GM06990 (cell line): ENCODE measurements around the gene POU5F2.

Experiments used
- DNase-seq: peaks from one replicate; pipeline ENCODE4 v3.0.0-alpha.2; 2011; ENCODE audit not compliant: insufficient read length; ENCODE audit errors: extremely low read depth
- H3K27me3 ChIP-seq: replicated peaks from 2 replicates; pipeline ENCODE4 v1.6.0; 2011; ENCODE audit warnings: low read length; ENCODE audit not compliant: control insufficient read depth, insufficient read depth
- H3K36me3 ChIP-seq: 2 replicates; pipeline ENCODE4 v1.5.1; 2011; ENCODE audit warnings: low read length; ENCODE audit not compliant: control insufficient read depth, insufficient read depth
- H3K4me3 ChIP-seq: replicated peaks from 2 replicates; pipeline ENCODE4 v1.5.1; 2011; ENCODE audit warnings: low read depth, mild to moderate bottlenecking, control low read depth, low read length
- TF ChIP-seq, protein P1 (sequence below): IDR thresholded peaks from 2 replicates; pipeline ENCODE4 v1.5.1; 2011; ENCODE audit warnings: low read length, control low read depth, mild to moderate bottlenecking, inconsistent platforms; ENCODE audit not compliant: insufficient read depth, poor library complexity, severe bottlenecking

Gene POU5F2

DNA sequence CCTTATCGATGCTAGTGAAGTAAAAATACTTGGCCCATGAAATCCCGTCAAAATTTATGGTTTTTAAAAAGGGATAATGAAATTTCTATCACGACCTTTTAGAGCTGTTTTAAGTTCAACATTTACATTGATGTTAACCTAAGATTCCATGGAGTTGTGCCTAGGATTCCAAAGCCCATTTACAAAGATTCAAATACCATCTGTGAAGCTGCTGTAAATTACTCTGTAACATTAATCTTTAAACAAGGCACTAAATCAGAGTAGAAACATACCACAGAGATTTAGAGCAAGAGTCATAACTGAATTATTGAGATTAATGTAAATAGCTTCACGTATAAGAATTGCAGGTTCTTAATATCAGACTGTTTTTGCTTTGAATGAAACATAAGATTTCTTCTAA is 17.7 kb downstream of the POU5F2 start:
- Histone ChIP-seq H3K4me3 (no peak overlapping the region), H3K27me3 (no peaks in the 10 kb centered on the region), H3K36me3 (no peaks in the 10 kb centered on the region)
- TF ChIP-seq, protein P1, sequence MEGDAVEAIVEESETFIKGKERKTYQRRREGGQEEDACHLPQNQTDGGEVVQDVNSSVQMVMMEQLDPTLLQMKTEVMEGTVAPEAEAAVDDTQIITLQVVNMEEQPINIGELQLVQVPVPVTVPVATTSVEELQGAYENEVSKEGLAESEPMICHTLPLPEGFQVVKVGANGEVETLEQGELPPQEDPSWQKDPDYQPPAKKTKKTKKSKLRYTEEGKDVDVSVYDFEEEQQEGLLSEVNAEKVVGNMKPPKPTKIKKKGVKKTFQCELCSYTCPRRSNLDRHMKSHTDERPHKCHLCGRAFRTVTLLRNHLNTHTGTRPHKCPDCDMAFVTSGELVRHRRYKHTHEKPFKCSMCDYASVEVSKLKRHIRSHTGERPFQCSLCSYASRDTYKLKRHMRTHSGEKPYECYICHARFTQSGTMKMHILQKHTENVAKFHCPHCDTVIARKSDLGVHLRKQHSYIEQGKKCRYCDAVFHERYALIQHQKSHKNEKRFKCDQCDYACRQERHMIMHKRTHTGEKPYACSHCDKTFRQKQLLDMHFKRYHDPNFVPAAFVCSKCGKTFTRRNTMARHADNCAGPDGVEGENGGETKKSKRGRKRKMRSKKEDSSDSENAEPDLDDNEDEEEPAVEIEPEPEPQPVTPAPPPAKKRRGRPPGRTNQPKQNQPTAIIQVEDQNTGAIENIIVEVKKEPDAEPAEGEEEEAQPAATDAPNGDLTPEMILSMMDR: no peak
- DNase-seq: no peak

DNA sequence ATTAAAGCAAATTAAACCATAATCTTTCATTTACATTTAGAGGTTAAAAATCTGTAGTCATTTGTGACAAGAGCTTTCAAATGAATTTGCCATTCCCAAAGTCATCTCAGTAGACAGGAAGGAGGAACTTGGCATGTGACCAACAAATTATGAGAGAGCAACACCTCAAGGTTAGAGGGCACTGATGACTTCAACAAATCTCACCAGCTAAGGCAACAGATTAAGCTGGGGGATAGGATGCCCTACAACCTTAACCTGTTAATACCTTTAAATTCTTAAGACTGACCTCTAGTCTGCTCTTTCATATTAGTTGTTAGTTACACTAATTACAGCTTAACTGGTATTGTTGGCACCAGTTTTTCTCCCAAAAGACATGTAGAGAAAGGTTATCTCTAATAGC is 18.4 kb downstream of the POU5F2 start:
- H3K36me3 ChIP-seq: no peaks in the 10 kb centered on the region
- no peak for DNase-seq
- no peaks in the 10 kb centered on the region for H3K27me3 ChIP-seq
- TF ChIP-seq, protein P1: no peak
- H3K4me3 ChIP-seq: no peak overlapping the region

DNA sequence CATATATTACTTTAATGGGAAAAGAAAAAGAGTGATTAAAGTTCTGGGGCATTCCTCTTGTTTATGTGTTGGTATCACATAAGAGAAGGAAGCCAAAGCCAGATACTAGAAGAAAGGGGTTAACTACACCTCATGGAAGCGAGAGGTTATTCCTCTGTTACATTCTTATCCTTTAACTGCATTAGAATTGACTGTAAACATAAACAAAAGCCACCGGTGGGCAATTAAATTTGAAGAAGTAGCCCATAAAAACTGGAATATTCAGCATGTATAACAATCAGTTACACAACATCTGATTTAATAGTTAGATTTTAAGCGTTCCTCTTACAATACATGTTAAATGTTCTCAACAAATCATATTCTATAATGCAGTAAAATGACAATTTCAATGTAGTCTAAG is 18.8 kb downstream of the POU5F2 start:
- Histone ChIP-seq H3K27me3 (no peaks in the 10 kb centered on the region), H3K4me3 (no peak overlapping the region), H3K36me3 (no peaks in the 10 kb centered on the region)
- no peak for DNase-seq
- TF ChIP-seq, protein P1: no peak

DNA sequence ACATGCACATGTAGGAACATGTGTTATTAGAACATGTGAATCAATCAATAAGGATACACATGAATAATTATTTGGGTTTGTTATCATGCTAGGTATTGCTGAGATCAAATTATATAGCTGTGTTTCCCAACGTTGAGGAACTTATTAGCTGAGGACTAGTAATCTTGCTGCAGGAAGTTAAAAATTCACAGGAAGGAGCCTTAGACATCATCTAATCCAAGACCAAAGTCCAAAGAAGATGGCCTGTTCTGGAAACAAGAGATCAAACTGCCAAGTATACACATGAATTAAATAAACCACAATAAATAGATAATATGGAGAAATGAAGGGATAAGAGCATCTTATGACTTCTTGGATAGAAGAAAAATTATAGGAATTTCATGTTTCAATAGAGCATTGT is 19.9 kb downstream of the POU5F2 start:
- DNase-seq: no peak
- Histone ChIP-seq H3K36me3 (no peaks in the 10 kb centered on the region), H3K4me3 (no peak overlapping the region), H3K27me3 (no peaks in the 10 kb centered on the region)
- TF ChIP-seq, protein P1: no peak

DNA sequence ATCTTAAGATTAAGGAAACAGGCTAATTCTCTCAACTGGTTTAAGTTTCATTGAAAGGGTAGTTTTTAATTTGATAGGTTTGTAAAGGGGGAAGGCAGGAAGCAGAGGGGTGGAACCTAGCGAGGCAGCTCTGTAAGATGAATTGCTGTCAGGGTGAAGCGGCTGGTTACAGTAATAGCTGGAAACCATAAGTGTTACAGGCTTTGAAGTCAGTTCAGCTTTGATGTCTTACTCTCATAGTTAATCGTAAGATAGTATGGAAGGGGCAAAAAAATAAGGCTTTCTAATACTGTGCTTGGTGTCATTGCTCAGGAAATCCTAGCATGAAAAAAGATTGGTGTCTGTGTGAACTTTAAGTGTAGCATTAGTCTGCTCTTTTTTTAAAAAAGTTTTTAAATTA is 20.3 kb downstream of the POU5F2 start:
- Histone ChIP-seq H3K27me3 (no peaks in the 10 kb centered on the region), H3K4me3 (no peak overlapping the region), H3K36me3 (no peaks in the 10 kb centered on the region)
- TF ChIP-seq, protein P1: no peak
- DNase-seq: no peak

DNA sequence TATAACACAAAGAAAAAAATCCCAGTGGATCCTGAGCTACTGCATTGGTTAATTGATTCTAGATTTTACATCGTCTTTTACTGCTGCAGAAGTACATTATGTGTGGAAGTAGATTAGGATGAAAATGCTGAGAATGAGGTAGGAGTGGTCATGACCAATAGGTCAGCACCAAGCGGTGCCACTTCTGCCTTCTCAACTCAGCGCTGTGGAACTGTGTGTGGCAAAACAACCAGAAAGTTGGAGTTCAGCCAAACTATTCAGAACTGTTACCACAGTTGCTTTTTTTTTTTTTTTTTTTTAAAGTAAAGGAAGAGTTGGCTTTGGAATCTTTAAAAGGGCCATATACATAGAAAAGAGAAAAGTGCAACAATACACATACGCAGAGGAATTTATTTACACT is 24.2 kb downstream of the POU5F2 start:
- Histone ChIP-seq H3K27me3 (no peaks in the 10 kb centered on the region), H3K36me3 (no peaks in the 10 kb centered on the region), H3K4me3 (no peak overlapping the region)
- DNase-seq: no peak
- TF ChIP-seq, protein P1: no peak
